Adipose tissue (tissue), 3 donors: ENCODE data around the gene PPM1H. TPM values are rescaled to one million over a fixed set of nuclear protein-coding genes. Genes with fewer than 3 reads are reported as not detected.
"Not testable (repeated sequence)": the region's sequence is repeated elsewhere in the genome, so short reads cannot be mapped to it uniquely, and the experiment has no call there.

Experiments used
- H3K27ac ChIP-seq: one replicate; pipeline ENCODE4 v1.5.1; 2013; ENCODE audit warnings: low read depth, low read length
- WGBS, 3 donors: extraction: QIAGEN DNeasy Blood & Tissue Kit; methylation state at CpG; one replicate each; pipeline ENCODE4 v1.1.7; 2013; 5-methylcytosine and 5-hydroxymethylcytosine counted together
- polyA plus RNA-seq, 3 donors: library from polyadenylated mRNA; stranded (reverse); fragments of 200-250 nt; gene quantifications; one replicate each; pipeline ENCODE4 v1.2.3, GENCODE V29; 2013
- donor health status: healthy with polysubstance abuse.
- donor health status: Bipolar disorder and iron deficiency.
- donor health status: healthy.

The PPM1H gene
- polyA plus RNA-seq, result 1 to 10 TPM in 2 of 3 donors, under 1 TPM in 1; 0.56 to 1.9 (median 1.5) TPM

- H3K27ac ChIP-seq, result no peak within 1 kb of the TSS
- 1 to 2% (median 2%) methylated on average over 55 to 69 of the region's 69 CpGs for WGBS, 3 donors
Observed at GRCh38 chr12:62934799-62935674, at the start of gene PPM1H. TSS of gene PPM1H (minus strand) at chr12:62935150. CDS start at chr12:62934736, 414 bp downstream.

GRCh38 chr12:62983594-62983993 lies 48.6 kb upstream of the PPM1H start:
- whole genome bisulfite sequencing, 3 donors, result 25 to 40% (median 30%) methylated on average over 3 of the region's 4 CpGs

GRCh38 chr12:62978768-62979167 lies 43.8 kb upstream of the PPM1H start:
- H3K27ac ChIP-seq, result no peak overlapping the region

More at GRCh38 chr12:62983594-62983993, 48.6 kb upstream of the PPM1H start:
- no peak overlapping the region for H3K27ac ChIP-seq

GRCh38 chr12:62977883-62978282 lies 42.9 kb upstream of the PPM1H start:
- WGBS, 3 donors, result 90 to 94% (median 93%) methylated on average over 1 of the region's 1 CpG
- no peak overlapping the region for H3K27ac ChIP-seq

- no peak overlapping the region for H3K27ac ChIP-seq
- 65 to 78% (median 72%) methylated on average over 5 of the region's 5 CpGs for WGBS, 3 donors
Observed at GRCh38 chr12:62977418-62977817, 42.5 kb upstream of the PPM1H start.

DNA sequence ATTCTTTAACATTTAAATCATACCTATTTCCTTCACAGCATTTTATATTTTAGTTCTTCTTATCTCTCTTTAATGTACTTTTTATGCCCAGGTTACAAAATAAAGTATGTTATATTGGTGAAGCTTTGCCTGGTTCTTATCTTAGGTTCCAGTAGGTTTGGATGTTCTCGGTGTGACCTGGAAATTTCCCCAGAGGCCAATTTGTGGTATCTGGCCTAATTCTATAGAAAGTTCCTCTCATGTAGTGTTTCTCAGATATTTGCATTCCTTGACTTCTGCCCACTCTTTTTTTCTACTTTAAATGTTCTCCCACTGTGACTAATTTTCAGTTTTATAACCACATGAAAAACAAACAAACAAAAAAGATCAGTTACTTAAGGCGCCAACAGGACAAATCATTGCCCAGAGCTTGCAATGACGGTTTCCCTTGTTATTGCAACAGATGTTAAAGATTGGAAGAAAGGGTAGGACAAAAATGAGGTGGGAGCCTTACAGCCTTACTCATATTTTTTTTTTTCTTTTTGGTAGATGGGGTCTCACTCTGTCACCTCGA lies 41.2 kb upstream of the PPM1H start:
- 89 to 95% (median 94%) methylated on average over 4 of the region's 4 CpGs for WGBS, 3 donors
- H3K27ac ChIP-seq, result no peak overlapping the region

- 93 to 100% (median 100%) methylated on average over 1 of the region's 1 CpG for WGBS, 3 donors
- H3K27ac ChIP-seq, result no peak overlapping the region
Observed at GRCh38 chr12:62971769-62972525, 37.0 kb upstream of the PPM1H start.

GRCh38 chr12:62969695-62970094 lies 34.7 kb upstream of the PPM1H start:
- 71 to 87% (median 86%) methylated on average over 7 of the region's 7 CpGs for WGBS, 3 donors
- no peak overlapping the region for H3K27ac ChIP-seq

- H3K27ac ChIP-seq, result no peak overlapping the region
- WGBS, 3 donors, result 65 to 83% (median 68%) methylated on average over 2 of the region's 2 CpGs
Observed at GRCh38 chr12:62967701-62968100, 32.8 kb upstream of the PPM1H start.

- no peak overlapping the region for H3K27ac ChIP-seq
Observed at GRCh38 chr12:62966990-62967506, 32.1 kb upstream of the PPM1H start.

- WGBS, 3 donors, result 76 to 92% (median 90%) methylated on average over 8 of the region's 8 CpGs
- not testable (repeated sequence) for H3K27ac ChIP-seq
Observed at GRCh38 chr12:62966446-62966989, 31.6 kb upstream of the PPM1H start.

DNA sequence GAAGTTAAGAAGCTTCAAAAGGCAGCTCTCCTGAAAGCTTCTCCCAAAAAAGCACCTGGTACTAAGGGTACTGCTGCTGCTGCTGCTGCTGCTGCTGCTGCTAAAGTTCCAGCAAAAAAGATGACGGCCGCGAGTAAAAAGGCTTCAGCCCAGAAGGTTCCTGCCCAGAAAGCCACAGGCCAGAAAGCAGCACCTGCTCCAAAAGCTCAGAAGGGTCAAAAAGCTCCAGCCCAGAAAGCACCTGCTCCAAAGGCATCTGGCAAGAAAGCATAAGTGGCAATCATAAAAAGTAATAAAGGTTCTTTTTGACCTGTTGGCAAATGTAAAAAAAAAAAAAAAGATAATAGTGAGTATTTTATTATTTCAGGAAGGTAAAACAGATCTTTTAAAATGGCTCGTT lies 30.8 kb upstream of the PPM1H start:
- whole genome bisulfite sequencing, 3 donors, result 83 to 90% (median 89%) methylated on average over 4 of the region's 4 CpGs
- not testable (repeated sequence) for H3K27ac ChIP-seq

GRCh38 chr12:62965242-62965641 lies 30.3 kb upstream of the PPM1H start:
- WGBS, 3 donors, result 84 to 96% (median 89%) methylated on average over 11 of the region's 11 CpGs
- not testable (repeated sequence) for H3K27ac ChIP-seq

- H3K27ac ChIP-seq, result no peak overlapping the region
- WGBS, 3 donors, result 53 to 73% (median 64%) methylated on average over 2 of the region's 2 CpGs
Observed at GRCh38 chr12:62963486-62964041, 28.6 kb upstream of the PPM1H start.

DNA sequence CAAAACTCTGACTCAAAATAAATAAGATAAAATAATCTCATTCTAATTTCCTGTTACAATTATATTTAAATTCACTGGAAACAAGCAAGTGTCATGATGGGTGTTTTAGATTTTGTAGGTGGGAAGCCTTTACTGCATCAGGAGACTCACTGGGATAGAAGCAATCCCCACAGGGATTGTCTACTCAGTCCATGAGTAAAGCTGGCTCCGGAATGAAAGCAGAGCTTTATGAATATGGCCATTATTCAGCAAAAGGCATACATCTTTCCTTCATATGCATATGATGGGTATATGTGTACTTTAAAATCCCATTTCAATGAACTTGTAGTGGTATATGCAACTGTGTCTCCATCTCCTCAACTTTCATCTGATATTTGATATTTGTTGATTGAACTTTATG lies 25.4 kb upstream of the PPM1H start:
- WGBS, 3 donors, result 83 to 100% (median 89%) methylated on average over 1 of the region's 1 CpG
- no peak overlapping the region for H3K27ac ChIP-seq

- WGBS, 3 donors, result 72 to 81% (median 76%) methylated on average over 8 of the region's 8 CpGs
- H3K27ac ChIP-seq, result no peak overlapping the region
Observed at GRCh38 chr12:62959745-62960144, 24.8 kb upstream of the PPM1H start.

DNA sequence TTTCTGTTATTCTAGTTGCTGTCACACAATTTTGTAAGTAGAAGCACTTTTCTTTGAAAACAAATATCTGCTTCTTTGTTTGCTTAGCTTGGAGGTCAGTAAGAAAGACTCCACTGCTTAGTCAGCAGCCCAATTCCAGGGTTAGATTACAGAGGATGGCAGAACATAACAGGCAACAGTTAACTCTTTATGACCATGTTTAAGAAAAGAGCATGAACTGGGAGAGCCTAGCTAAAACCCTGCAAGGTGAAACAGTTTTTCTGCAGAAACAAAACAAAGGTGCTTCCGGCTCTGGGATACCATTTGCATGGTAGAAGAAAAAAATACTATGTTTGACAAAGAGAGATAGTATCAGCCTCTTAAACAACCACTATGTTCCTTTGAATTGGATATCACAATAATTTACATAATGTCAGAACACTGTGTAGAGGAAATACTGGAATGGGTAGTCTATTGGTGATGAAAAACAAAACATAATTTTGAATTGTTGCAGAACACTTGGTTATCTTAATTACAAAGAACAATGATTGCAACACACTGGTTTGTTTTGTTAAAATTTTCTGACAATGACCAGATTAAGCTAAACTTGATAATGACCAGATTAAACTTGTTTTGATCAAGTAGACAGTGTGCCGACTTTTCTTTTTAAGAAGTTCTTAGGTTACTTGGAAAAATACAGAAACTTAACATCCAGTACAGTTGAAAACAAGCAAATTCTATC lies 22.4 kb upstream of the PPM1H start:
- 42 to 77% (median 71%) methylated on average over 2 of the region's 2 CpGs for WGBS, 3 donors
- H3K27ac ChIP-seq, result no peak overlapping the region

GRCh38 chr12:62955678-62956077 lies 20.7 kb upstream of the PPM1H start:
- 95 to 98% (median 97%) methylated on average over 3 of the region's 3 CpGs for WGBS, 3 donors

More at GRCh38 chr12:62955678-62956077, 20.7 kb upstream of the PPM1H start:
- H3K27ac ChIP-seq, result no peak overlapping the region
